ENCODE data around the gene PTPRM.

The PTPRM gene

GRCh38 chr18:7566567-7567473, at the start of gene PTPRM:
TSS of gene PTPRM (plus strand) at chr18:7567316. CDS start at chr18:7567819, 503 bp downstream.
- peak; percentile 86 for DNase-seq

DNA sequence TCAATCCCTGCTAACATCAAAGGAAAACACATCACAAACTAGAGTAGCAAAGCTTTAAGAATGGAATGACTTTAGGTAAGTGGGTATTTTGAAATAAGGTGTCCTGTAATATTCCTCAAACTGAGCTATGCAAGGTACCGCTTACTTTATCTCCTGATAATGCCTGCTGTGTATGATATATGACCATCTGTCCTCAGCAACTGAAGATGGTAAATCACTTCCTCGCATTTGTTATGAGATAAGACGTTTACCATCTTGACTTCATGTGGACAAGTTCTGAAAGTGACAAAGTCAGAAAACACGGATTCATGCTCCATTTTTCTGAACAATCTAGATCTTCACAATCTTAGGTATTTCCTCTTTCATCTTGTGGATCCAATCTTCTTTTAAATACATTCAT, 49.3 kb upstream of the PTPRM start:
- DNase-seq, result no peak

- DNase-seq, result no peak
Measured at GRCh38 chr18:7520200-7520785, 46.8 kb upstream of the PTPRM start.

DNA sequence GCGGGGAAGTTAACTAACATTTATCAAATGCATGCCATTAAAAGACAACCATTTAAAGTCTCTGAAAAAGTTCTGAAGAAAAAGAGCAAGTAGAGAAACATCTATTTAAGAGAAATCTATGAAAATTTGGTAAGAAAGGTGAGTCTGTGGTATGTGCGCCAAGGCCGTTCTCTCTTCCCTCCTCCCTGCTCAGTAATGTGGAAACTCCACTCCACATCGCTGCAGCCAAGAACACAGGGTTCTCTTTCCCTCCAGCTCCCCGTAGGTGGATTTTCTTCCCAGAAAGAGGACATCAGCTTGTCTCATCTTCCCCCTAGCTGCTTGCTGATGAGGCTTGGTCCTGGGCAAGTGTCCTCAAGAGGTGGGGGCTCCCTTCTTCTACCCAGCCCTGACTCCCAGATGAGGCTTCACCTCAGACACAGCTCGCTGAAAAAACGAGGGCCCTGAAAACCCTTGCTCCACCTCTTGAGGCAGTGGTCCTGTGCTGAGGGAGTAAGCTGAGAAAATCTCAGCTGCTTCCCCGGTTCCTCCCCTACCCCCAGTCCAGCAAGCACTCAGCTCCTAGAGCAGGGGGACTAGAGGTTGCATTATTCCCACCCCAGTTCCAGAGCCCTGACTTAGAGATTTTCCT, 45.8 kb upstream of the PTPRM start:
- DNase-seq, result no peak

- DNase-seq, result no peak
Measured at GRCh38 chr18:7523772-7524171, 43.3 kb upstream of the PTPRM start.

GRCh38 chr18:7524786-7525185, 42.3 kb upstream of the PTPRM start:
- DNase-seq, result no peak

DNA sequence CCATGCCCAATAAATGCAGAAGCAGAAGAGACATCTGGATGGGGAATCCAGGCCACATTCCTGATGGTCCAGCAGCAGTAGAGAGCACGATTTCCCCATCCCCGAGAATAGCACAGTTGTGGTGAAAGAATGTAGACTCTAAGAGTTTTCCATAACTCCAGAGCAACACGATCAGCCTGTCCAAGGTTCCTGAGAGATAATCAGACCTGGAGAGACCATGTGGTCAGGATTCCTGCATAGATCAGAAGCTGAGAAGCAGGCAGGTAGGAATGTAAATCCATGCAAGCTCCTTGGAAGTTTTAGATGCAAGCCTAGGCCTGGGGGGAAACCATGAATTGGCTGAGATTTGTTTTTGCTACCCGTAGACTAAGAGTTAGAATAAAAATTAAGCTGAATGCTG, 34.2 kb upstream of the PTPRM start:
- DNase-seq, result no peak

GRCh38 chr18:7535436-7536205, 31.5 kb upstream of the PTPRM start:
- no peak for DNase-seq

DNA sequence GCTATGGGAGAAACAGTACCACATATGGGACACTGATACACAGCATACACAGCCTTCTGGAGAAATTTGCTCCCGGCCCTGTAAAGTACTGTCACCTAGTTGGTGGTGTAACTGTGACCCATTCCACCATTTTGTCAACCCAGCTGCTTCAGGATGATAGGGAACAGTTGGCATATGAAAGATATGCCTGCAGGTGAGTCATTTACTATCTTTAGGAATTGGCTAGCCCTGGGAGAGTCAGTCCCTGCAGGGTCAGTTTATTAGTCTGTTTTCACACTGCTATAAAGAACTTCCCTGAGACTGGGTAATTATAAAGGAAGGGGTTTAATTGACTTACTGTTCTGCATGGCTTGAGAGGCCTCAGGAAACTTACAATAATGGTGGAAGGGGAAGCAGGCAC, 30.0 kb upstream of the PTPRM start:
- no peak for DNase-seq

- DNase-seq, result no peak
Measured at GRCh38 chr18:7541835-7542234, 25.3 kb upstream of the PTPRM start.

GRCh38 chr18:7544686-7545085, 22.4 kb upstream of the PTPRM start:
- no peak for DNase-seq

GRCh38 chr18:7545734-7546133, 21.4 kb upstream of the PTPRM start:
- no peak for DNase-seq

- no peak for DNase-seq
Measured at GRCh38 chr18:7548221-7548620, 18.9 kb upstream of the PTPRM start.

DNA sequence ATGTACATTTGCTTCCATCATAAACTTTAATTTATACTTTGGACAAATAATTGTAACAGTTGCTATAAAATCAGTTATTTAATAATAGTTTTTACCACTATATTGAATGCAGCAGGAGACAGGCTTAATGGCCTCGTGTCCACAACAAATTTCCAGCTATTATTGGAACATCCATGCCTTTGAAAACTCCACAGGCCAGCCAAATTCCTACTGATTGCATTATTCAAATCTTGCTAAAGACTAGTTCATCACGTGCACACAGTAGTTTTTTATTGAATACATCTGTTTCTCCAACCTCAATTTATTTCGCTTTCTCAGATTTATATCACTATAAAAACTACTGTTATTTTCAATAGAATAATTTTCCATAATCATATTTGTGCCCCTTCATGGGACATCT, 18.4 kb upstream of the PTPRM start:
- DNase-seq, result no peak

GRCh38 chr18:7557973-7558372, 9.1 kb upstream of the PTPRM start:
- DNase-seq, result no peak

- no peak for DNase-seq
Measured at GRCh38 chr18:7558769-7559168, 8.3 kb upstream of the PTPRM start.

DNA sequence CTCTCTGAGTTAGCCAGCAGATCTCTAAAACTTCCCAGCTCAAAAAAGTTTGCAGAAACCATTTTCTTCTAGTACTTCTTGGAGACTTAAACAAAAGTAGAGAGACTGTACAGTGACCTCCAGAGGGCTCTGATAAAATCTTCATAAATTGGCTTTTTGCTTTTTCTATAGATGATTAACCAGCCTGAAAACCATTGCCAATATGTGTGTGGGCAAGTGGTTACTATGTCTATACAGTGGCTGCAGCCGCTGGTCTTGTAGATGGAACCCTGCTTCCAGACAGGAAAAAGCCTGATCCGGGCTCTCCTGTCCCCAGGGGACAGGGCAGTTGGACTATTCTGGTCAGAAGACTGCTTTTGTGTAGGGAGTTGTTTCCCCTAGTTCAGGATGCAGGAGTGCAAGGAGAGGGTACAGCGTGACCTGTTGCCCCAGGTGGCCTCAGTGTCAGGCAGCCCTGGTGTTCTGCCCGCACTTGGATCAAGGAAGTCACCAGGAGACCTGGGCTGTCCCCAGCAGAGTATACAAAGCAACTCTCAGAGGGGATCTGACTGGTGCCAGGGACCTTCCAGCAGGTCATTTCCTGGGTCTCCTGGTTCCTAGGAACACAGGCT, 7.3 kb upstream of the PTPRM start:
- no peak for DNase-seq

DNA sequence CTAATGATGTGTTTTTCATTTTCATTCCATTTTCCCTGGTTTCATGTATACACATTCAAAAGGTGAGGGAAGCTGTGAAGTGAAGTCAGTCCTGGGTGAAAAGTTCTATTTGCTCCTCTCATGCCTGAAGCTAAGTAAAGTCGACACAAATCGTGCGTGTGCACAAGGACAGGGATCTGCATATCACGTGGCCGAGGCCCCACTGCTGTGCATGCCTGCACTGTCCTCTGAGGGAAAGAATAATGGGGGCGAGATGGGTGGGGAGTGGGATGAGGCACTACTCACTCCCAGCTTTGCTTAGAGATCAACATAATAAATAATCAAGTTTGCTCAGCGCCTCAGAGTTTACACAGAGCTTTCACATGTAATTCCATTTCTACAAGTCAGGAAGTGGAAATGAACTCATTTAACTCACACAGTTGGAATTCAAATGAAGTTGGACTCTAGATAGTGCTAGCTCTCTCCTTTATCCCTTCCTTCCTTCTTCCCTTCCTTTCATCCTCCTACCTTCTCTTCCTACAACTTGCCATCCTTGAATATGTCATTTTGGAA, 5.1 kb upstream of the PTPRM start:
- no peak for DNase-seq

DNA sequence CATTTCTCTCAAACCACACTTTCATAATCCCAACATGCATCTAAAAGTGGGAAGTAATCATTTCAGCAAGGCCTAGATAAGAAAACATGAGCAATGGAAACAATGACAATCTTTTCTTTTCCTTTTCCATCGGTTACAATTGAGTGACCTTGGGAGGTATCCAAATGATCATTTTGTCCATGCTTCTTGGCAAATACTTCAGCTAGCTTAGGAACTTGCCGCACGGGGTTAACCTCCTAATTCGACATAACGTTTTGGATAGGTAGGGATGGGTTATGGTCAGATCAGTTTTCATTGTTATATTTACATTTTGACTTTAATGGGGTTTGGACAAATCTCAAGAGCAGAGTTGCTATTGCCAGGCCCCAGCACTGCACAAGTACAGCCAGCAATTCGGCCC, 4.6 kb upstream of the PTPRM start:
- no peak for DNase-seq

GRCh38 chr18:7565677-7566076, 1.4 kb upstream of the PTPRM start:
- DNase-seq, result no peak

DNA sequence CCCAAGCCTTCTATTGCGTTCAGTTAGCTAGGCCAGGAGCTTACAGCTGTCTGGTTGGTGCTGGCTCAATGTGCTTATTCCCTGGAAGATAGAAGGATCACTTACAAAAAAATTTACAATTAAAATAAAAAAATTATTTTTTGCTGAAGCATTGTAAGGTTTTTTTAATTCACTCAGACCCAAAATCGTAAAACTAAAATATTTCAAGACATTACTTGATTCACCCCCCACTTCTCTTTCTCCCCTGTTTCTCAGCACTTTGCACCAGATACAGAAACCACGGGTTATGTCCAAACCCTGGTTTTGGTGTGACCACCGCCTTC, 911 bp upstream of the PTPRM start:
- no peak for DNase-seq

All from retina (tissue), 1 donor.